ENCODE results near the gene UCN.
"Not testable (repeated sequence)": the region's sequence is repeated elsewhere in the genome, so short reads cannot be mapped to it uniquely, and the experiment has no call there.

DNA sequence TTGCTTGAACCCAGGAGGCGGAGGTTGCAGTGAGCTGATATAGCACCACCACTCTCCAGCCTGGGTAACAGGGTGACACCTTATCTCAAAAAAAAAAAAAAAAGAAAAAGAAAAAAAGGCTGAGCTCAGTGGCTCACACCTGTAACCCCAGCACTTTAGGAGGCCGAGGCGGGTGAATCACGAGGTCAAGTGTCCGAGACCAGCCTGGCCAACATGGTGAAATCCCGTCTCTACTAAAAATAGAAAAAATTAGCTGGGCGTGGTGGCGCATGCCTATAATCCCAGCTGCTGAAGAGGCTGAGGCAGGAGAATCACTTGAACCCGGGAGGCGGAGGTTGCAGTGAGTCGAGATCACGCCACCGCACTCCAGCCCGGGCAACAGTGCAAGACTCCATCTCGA, 11.6 kb upstream of the UCN start:
- TF ChIP-seq, protein P1, sequence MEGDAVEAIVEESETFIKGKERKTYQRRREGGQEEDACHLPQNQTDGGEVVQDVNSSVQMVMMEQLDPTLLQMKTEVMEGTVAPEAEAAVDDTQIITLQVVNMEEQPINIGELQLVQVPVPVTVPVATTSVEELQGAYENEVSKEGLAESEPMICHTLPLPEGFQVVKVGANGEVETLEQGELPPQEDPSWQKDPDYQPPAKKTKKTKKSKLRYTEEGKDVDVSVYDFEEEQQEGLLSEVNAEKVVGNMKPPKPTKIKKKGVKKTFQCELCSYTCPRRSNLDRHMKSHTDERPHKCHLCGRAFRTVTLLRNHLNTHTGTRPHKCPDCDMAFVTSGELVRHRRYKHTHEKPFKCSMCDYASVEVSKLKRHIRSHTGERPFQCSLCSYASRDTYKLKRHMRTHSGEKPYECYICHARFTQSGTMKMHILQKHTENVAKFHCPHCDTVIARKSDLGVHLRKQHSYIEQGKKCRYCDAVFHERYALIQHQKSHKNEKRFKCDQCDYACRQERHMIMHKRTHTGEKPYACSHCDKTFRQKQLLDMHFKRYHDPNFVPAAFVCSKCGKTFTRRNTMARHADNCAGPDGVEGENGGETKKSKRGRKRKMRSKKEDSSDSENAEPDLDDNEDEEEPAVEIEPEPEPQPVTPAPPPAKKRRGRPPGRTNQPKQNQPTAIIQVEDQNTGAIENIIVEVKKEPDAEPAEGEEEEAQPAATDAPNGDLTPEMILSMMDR (IDR thresholded peaks at IDR 0.05 in 8 of 11, conservative IDR thresholded peaks at IDR 0.05 in 3 of 11), result not testable (repeated sequence)
- not testable (repeated sequence) for TF ChIP-seq POLR2A (IDR thresholded peaks at IDR 0.05)

Measured in spleen (tissue), 7 donors.